Anterior cingulate cortex (tissue), 58 donors: ENCODE data around the gene OXGR1.
"Not testable (repeated sequence)": the region's sequence is repeated elsewhere in the genome, so short reads cannot be mapped to it uniquely, and the experiment has no call there.

Experiments
- DNase-seq, 58 donors: peaks; one replicate each; lab custom pipeline; 2025; lab: John Stamatoyannopoulos, UW

The OXGR1 gene

DNA sequence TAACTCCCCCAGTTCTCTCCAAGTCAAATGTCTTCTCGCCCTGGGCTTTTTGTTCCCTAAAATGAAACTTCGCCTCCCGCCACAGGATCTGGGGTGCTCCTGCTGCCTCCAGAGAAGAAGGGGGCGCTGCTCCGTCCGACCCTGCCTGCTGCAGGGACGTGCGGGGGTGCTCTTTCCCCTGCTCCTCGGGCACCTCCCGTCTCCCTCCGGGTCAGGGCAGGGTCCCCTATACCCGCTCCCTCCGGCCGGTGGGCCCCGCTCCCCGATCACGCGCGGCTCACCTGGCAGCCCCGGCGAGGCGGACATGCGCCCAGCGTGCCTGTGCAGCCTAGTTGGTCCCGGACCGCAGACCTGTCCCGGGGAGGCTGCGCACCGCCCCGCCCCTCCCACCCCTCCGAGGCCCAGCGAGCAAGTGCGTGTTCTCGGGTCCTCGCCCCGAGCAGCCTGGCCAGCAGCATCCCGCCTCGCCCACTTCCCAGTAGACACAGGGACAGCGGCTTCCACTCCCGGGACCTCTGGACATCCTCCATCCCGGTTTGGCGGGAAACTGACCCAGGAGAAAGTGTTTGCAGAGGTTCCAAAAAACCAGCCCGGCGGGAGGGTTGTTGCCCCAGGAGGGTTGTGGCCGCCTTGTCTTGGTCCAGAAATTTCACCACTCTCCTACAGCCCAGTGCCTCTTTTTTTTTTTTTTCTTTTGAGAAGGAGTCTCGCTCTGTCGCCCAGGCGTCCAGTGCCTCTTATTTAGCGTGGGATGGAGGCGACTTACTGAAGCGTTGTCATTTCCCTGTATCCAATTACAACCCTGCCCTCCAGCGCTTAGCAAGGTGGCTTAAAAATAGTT, at the start of gene OXGR1:
OXGR1 (minus strand) TSS at position 460 of the 841 bp plus-strand sequence. CDS start 6,717 bp downstream, outside the sequence.
- DNase-seq = peak in 16 of 58 donors; percentile 2 to 43 (median 16)

DNA sequence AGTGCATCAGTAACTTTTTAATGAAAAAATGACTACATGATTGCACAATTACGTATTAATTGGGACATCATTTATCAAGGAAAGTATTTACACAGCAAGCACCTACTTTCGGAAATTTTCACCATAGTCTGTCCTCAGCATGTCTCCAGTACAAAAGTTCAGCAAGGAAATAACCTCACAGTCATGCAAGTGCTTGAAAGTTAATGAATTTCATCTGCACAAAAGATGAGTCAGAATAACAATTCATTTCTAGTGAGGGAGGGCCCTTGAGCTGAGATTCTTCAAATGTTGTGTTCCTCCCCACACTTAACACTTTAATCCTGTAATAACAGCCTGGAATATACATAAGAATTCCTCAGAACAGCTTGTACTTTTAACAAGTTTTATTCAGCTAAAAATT, 49.0 kb upstream of the OXGR1 start:
- peak in 1 of 58 donors; percentile 2 for DNase-seq

DNA sequence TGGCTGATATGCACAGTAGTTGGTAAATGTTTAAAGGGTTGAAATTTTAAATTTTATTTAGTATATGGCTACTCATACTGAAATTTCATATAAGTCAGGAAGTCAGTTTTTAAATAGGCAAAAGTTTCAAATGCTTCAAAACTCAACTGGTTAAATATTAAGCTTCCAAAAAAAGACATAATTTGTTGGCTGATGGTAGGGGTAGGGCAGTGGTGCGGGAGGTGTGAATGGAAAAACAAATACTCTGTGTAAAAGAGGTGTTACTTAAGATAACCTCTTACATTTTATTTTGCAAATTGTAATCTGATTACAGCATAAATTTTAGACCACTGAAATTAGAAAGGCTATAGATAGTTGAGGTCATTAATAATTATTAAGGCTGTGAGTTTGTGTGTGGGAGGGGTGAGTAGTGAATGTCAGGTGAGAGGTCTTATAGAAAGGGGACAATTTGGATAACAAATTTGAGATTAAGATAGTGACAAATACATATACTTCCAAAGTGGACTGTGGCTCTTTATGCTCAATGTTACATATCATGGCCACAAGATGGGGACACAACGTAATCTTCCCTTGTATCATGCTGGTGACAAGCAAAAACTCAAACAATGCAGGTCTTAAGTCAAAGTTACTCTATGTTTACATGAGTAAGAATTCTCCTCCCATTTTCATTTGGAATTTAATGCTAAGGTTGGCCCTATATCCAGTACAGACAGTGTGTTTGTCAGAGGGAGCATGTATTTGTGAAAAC, 36.6 kb upstream of the OXGR1 start:
- DNase-seq = no peak

DNA sequence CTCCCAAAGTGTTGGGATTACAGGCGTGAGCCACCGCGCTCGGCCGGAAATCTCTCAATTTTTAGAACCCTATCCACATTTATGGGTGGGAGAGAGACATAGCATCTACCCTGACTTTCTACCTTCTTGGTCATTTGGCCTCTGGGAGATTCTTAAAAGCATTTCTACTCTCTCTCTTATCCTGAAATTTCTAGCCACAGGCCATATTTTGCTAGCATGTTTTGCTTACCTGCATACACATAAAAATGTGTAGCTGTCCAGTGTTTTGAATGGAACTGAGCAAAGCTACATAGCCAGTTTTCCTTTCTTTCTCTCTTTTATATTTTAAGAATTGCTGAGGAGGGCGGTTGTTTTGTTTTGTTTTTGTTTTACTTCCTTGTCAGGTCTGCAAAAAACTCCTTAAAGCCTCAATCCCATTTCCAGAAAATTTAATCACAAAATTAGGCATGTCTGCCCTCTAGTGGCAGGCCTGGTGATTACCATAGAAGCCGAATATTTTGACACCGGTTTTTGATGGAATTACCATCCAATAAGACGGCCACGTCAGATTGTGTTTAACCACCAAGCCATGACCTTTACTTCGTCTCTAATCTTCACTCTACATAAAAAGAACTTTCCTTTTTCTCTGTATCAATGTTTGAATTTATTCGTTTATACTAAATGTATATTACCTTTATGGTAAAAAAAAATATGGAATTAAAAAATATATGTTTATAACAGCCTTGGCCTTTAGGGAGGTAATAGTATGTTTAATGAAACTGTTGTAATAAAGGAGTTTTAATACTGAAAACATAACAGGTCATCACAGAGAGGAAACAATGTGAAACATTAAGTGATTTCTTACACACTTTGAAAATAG, 34.4 kb upstream of the OXGR1 start:
- DNase-seq = peak in 42 of 58 donors; percentile 1 to 76 (median 10)

DNA sequence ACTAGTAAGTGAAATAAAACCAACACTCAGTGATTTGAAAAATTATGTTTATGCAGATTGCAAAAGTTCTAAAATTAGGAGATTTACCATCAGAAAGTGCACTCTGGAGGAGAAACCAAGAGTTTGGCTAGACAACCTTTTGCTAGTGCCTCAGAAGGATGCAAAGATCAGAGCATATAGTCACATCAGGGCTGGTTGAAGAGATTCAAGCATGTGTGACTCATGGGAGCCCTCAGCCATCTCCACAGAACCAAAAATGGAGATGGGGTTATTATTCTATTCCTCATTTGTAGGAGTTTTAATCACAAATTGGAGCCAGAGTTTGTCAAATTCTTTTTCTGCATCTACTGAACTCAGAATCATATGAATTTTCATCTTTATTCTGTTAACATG, 32.9 kb upstream of the OXGR1 start:
- DNase-seq = no peak

DNA sequence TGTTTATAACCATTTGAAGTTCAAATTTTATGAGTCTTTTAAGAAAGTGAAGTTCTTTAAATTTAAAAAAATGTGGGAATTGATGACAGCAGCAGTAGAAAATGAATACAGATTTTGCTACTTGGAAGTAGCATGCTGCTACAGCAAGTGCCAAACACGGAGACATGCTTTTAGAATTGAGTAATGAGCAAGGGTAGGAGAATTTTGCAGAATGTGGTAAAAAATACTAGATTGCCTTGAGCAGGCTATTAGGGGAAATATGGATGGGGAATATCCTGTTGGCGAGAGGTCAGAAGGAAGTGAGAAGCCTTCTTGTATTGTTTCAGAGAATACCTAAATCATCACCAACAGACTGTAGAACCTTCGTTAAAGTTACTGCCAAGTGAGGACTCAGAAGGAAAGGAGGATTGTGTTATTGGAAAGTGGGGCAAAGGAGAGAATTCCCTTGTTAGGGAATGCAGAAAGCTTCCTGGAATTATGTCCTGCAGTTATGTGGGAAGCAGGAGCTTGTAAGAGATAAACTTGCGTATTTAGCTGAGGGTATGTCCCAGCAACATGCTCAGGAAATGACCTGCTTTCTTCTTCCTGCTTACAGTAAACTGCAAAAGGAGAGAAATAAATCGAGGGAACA, 32.4 kb upstream of the OXGR1 start:
- DNase-seq = no peak

DNA sequence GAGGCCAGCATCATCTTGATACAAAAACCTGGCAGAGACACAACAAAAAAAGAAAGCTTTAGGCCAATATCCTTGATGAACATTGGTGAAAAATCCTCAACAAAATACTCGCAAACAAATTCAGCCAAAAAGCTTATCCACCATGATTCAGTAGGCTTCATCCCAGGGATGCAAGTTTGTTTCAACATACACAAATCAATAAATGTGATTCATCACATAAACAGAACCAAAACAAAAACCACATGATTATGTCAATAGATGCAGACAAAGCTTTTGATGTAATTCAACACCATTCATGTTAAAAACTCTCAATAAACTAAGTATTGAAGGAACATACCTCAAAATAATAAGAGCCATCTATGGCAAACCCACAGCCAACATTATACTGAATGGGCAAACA, 29.5 kb upstream of the OXGR1 start:
- not testable (repeated sequence) for DNase-seq

DNA sequence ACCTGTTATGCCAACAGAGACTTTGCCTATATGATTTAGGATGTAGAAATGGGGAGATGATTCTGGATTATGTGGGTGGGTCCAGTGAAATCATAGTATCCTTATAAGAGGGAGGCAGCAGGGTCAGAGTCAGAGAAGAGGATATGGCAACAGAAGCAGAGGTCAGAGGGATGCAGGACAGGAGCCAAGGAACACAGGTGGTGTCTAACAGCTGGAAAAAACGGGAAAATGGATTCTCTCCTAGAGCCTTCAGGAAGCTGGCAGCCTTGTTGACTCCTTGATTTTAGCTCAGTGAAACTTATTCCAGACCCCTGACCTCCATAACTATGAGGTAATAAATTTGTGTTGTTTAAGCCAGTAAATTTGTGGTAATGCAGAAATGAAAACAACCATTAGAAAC, 28.8 kb upstream of the OXGR1 start:
- no peak for DNase-seq

DNA sequence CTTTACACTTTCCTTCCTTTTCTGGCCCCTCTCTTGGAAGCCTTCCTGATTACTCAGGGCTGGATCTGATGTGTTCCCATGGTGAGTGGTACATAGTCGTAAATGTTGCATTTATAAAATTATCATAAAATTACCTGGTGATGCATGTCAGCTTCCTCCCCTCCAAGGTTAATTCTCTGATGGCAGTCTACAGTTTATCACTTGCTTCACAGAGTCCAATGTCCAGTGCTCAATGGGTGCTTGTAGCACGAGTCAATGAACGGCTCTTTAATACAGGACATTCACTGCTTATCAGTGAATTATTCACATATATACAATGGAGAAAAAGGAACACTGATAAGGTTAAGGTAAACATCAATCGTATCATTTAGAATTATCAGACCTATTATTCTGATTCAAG, 27.0 kb upstream of the OXGR1 start:
- no peak for DNase-seq

DNA sequence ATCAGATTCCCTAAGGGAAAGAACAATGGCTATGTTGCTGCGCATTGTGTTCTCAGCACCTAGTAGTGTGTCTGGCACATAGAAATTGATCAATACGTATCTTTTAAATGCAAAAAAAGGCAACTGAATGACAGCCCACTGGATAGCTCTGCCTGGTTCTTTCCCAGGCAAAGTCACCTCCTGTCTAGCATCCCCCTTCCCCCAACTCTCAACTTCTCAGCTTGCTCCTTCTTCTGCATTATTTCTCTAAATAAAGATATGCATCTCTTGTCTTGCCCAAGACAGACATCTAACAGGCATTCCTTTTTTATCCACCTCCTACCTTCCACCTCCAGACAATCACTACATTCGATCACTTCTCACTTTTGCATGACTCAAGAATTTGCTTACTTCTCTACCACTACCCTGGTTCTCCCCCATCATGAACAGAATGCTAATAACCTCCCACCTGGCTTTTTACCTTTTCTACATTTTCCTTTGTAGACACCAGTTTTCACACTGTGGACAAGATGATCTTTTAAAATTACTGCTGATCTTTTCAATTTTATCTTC, 26.5 kb upstream of the OXGR1 start:
- no peak for DNase-seq

DNA sequence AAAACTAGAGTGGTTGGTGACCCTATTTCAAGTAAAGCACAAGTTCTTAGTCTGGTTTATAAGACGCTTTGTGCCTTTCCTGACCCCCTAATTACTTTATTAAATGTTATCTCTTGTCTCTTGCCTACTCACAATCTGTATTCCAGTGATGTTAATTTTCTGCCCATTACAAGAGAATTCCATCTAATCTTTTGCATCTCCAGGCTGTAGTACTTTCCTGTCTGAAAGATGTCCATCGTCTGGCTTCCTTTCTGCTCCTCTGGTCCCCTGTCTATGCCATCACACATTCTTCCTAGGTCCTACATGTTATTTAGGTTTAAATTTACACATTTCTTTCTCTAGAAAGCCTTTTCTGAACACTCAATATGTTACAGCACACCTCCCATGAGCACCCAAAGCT, 25.9 kb upstream of the OXGR1 start:
- no peak for DNase-seq

DNA sequence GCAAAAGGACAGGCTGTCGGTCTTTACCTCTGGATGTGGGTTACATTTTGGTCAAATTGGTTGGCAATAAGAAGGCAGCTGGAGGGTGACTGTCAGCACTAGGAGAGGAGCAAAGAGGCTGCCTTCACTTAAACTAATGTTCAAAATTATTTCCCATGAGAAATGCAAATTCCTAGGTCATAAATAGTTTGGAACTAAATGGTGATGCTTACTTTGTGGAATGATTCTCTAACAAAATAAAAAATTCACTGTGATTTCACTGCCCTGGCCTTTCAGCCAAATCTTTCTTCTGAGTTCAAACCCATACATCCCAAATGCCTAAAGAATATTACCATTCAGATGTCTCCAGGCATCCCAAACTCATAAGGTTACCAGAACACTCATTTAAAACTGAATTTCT, 25.0 kb upstream of the OXGR1 start:
- DNase-seq = no peak

DNA sequence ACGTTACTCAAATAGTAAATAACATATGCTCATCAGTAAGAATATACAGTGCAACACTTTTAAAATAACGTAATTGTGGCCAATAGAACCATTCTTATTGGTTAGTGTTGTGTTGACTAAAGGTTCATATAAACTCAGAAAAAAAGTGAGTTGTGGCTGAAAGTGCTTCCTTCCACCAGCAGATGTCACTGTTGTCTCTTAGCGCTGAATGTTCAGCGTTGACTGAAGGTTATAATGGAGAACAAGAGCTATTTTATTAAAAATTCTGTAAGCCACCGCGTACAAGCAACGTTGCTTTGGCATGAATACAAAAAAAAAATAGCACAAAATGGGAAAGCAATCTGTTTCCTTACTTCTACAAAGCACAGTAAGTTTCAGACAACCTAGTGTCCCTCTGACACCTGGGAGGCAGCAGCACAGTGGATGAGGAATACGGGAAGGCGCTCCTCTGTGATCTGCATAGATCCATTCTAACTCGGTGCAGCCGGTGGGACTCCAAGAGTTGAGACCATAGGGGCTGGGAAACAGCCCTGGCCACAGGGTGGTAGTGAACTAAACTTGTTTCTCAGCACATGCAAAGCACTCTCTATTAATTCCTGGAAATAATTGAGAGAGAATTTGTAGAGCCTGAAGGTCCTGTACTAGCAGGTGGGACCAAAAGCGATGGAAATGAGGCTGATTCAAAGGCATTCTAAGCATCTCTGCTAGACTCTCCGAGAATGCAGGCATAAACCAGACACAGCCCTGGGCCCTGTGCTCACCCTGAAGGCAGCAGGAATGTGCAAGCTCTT, 23.9 kb upstream of the OXGR1 start:
- peak in 15 of 58 donors; percentile 2 to 42 (median 14) for DNase-seq

DNA sequence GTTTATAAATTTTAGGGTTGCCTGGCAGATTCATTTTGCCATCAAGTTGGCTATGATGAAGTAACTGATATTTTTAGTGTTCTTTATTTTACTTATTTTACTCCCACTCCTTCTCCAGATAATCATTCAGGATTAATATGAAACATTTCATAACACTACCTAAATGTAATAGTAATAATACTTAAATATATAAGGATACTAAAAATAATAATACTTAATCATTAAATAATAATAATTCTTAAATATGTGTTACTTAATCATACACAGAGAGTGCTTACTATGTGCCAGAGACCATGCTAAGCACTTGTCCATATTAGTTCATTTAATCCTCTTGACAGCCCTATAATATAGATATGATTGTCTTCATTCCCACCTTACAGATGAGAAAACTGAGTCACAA, 23.0 kb upstream of the OXGR1 start:
- DNase-seq = no peak

DNA sequence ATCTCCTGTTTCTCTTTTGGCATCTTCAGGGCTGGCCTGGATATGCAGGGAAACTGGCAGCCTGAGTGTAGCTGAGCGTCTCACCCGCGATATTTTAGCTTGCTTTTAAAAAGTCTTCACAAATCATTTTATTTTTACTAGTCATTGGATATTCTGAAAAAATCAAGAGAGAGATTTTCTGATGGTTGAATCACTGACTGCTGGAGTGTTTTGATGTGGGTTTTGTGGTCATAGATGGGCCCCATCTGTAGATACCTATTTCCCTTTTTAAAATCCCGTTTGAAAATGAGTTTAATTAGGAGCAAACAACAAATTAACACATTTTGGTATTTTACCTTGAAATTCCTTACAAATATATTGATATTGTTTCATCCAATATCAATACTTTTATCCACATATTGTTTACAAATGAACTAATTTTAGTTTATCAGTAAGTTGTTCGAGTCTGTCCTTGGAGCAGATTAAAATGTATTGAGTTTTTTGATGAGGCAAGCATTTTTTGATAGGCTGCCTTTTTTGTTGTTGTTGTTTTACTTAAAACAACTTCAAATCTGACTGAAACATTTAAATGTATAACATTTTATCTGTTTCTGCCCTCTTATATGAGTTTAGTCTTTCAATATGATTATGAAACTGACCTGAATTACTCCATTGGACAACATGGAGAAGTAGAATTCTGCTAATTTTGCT, 21.5 kb upstream of the OXGR1 start:
- no peak for DNase-seq

DNA sequence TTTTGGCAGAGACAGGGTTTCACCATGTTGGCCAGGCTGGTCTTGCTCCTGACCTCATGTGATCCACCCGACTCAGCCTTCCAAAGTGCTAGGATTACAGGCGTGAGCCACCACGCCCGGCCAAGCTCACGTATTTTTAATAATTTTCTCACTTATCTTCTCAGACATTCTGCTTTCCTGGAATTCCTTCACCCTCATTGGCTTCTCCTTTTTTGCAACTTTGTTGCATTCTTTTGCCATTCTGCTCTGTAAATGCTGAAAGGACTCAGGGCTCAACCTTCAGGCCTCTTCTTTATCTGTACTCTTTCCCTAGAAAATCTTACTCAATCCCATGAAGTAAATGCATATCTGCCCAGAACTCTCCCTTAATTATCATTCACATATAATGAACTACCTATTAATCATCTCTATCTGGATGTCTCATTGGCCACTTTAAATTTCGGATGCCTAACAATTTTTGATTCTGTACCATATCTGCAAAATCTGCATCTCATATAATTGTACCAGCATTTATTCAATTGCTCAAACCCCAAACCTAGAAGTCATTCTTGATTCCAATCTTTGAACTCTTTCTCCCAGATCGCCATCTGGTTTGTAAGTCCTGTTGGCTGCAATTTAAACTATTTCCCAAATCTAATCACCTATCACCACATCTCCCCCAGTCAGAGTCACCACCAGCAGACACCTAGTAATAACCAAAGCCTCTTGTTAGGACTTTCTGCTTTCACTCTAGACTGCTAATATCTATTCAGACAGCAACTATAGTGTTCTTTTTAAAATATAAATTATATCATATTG, 18.2 kb upstream of the OXGR1 start:
- no peak for DNase-seq

DNA sequence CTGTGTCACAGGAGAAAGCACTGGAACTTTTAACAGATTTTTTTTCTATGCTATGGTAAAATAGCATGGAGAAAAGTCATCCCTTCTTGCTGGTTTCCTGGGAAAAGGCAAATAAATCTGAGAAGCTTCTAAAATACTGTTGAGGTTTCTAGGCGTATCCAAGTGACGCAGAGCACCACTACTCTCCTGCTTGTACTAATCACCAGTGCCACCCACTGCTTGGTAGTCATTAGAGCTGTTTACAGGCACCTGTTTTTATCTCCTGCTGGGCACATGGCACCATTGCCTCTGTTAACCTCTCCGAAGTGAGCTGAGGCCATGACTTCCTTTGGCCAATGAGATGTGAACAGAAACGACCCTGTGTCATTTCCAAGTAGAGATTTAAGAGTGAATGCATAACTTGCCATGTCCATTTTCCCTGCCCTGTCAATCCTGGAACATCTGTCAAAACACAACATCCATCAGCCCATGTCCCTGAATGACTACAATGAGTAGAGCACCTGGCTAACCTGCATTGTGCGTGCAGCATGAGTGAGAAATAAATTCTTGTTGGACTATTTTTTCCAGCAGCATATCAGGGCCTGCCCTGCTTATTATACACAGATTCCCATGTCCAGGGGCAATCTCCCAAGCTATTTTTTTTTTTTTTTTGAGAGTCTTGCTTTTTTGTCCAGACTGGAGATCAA, 17.3 kb upstream of the OXGR1 start:
- DNase-seq = no peak
